Activated CD8-positive, alpha-beta memory T cell treated with anti-CD3 and anti-CD28 coated beads, Interleukin-2, amount 50 U/mL, for 1 hour (primary cell): Measurements from ENCODE around the gene PTEN.

Source experiments
- DNase-seq: peaks from one replicate; pipeline ENCODE4 v3.0.0-alpha.2; 2020; ENCODE audit errors: extremely low read depth

Gene PTEN

GRCh38 chr10:87918254-87918859, 54.9 kb downstream of the PTEN start:
- DNase-seq = no peak

GRCh38 chr10:87920538-87920937, 57.1 kb downstream of the PTEN start:
- DNase-seq = no peak

GRCh38 chr10:87921931-87922688, 58.7 kb downstream of the PTEN start:
- no peak for DNase-seq

GRCh38 chr10:87923233-87923632, 59.8 kb downstream of the PTEN start:
- DNase-seq = no peak

DNA sequence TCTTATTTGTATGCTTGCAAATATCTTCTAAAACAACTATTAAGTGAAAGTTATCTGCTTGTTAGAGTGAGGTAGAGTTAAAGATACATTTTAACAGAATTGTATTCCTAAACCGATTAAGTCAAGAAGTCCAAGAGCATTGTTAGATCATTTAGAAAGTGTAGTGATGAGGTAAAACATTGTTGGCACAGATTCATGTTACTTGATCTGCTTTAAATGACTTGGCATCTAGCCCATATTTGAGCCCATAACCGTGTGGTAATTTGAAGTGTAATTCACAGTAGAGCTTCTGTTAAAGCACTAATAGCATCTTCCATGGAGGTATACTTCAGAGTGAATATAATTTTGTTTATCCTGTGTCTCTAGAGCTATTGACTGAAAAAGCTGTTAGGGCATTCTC, 62.1 kb downstream of the PTEN start:
- DNase-seq = no peak

DNA sequence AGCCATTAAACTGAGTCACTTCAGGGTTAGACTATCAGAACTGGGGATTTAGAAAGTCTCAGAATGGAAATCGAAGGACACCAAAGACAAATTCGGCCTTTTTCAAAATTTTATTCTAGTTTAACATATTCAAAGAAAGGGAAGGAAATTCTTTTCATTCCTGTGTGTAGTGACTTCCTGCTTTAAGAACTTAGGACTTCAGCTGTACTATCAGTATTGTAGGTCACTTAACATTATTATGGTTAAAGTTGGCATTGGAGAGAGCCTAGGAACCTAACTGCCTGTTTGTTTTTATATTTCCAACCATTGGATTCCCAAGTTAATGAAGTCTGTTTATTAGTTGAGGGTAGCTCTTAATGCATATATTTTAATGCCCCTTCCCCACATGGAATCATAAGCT, 63.7 kb downstream of the PTEN start:
- DNase-seq = no peak

DNA sequence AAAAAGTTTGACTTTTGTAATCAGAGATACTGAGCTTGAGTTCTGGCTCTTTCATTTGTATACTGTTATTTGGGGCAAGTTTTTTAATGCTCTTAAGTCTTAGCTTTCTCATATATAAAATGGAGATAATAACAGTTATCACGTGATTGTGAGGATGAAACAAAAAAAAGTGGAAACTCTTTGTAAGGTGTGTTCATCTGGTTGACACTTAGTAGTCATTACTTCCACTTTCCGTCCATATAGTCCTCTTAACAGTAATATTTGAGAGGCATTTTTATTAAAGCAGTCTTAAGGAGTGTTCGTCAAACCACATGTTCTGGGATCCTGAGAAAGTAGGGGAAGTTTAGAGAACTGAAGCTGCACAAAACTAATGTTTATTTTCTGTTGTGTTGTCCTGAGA, 65.6 kb downstream of the PTEN start:
- no peak for DNase-seq

GRCh38 chr10:87930141-87930540, 66.7 kb downstream of the PTEN start:
- no peak for DNase-seq

DNA sequence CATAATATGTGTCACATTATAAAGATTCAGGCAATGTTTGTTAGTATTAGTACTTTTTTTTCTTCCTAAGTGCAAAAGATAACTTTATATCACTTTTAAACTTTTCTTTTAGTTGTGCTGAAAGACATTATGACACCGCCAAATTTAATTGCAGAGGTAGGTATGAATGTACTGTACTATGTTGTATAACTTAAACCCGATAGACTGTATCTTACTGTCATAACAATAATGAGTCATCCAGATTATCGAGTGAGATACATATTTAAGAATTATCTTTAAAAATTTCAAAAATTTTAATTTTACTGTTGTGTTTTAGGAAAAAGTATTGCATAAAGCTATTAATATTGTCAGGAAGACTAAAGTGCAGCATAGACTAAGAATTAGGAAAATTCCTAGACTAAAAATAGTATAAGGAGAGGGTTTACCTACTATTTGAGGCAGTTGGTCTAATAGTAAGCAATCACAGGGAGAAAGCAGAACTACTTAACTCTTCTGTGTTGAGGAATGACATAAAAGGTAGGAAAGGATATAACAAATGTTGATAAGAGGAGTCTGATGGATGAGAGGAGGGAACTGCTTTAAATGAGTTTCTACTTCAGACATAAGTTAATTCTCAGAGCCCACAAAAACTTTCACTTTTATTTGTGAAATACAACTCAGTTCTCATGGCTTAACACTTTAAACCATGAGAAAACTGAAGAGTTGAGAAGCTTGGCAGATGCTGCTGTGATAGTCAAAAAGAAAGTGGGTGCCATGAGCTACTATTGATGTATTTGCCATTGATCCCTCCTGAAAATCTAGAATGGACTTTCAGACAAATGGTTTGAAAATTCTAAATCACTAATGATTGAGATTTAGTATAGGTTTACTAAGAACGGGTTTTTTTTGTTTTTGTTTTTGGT, 67.8 kb downstream of the PTEN start:
- no peak for DNase-seq

DNA sequence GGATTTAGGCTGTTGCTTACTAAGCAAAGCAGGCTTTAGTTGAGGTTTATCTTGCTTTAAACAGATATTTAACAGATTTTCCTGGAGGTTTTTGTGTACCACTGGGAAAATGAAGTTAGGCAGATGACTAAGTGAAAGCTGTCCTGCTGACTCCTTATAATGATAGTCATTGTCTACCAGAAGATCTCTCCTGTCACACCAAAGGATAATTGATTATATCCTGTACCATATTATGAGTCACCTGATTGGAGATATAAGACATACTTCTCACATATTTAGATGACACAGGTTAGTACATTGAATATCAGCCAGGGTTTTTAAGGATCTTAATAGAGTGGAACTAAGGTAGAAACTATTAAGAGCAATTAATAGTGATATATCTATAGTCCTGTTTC, 68.4 kb downstream of the PTEN start:
- no peak for DNase-seq

GRCh38 chr10:87935290-87936141, 72.1 kb downstream of the PTEN start:
- no peak for DNase-seq

GRCh38 chr10:87940210-87940609, 76.8 kb downstream of the PTEN start:
- no peak for DNase-seq

GRCh38 chr10:87942884-87943527, 79.6 kb downstream of the PTEN start:
- no peak for DNase-seq

DNA sequence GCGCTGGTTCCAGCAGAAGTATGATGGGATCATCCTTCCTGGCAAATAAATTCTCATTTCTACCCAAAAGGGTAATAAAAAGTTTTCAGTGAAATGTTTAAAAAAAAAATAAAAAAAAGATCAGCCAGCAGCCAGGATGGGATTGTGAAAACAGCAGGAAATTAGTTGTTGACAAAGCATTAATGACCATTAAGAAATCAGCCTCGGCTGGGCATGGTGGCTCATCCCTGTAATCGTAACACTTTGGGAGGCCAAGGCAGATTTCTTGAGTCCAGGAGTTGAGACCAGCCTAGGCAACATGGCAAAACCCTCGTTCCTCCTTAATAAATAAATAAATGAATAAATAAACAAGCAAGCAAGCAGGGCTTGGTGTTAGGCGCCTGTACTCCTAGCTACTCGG, 82.6 kb downstream of the PTEN start:
- no peak for DNase-seq

DNA sequence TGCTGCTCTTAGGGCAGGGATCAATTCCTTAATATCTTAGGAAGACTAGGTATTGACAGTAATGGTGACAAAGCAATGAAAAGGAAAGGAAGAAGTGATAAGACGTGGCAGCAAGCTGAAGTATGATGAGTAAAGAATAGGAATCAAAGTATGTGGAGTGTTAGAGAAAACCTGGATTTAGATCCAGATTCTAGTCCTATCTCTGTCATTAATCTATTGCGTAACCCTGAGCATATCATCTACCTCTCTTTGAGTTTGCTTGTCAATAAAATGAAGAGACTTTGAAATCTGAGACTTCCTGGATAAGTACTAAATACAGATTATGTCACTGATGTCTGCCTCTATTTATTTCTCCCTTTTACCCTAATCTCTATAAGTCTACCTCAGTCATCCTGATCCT, 89.2 kb downstream of the PTEN start:
- no peak for DNase-seq

GRCh38 chr10:87956055-87956454, 92.6 kb downstream of the PTEN start:
- no peak for DNase-seq

- no peak for DNase-seq
Measured at GRCh38 chr10:87957702-87958101, 94.3 kb downstream of the PTEN start.

DNA sequence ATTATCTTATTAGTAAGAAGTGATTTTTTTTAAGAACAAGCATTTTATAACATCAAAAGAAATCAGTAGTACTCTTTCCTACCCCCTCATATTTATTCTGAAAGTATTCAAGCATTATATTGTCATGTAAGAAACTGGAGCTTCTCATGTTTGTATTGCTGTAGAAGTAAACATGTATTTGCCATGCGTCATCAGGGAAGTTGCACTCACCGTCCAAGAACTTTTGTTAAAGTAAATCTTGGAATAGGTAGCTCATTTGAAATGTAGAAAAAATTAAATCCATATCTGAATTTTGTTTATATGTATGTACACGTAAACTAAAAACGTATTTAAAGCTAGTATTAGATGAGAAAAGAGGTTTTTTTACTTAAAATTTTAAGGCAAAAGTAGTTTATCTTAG, 96.8 kb downstream of the PTEN start:
- DNase-seq = no peak

GRCh38 chr10:87961314-87961713, 97.9 kb downstream of the PTEN start:
- no peak for DNase-seq

DNA sequence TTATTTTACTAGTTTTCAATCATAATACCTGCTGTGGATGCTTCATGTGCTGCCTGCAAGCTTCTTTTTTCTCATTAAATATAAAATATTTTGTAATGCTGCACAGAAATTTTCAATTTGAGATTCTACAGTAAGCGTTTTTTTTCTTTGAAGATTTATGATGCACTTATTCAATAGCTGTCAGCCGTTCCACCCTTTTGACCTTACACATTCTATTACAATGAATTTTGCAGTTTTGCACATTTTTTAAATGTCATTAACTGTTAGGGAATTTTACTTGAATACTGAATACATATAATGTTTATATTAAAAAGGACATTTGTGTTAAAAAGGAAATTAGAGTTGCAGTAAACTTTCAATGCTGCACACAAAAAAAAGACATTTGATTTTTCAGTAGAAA, 103.0 kb downstream of the PTEN start:
- DNase-seq = no peak

- no peak for DNase-seq
Measured at GRCh38 chr10:87973635-87974034, 110.2 kb downstream of the PTEN start.
